ENCODE measurements around the gene DUSP19. TPM values are rescaled to one million over a fixed set of nuclear protein-coding genes. Genes with fewer than 3 reads are reported as not detected.

DUSP19 gene
- total and polyA plus RNA-seq, 2 experiments from 2014 or later: 2.0 to 2.7 TPM

DNA sequence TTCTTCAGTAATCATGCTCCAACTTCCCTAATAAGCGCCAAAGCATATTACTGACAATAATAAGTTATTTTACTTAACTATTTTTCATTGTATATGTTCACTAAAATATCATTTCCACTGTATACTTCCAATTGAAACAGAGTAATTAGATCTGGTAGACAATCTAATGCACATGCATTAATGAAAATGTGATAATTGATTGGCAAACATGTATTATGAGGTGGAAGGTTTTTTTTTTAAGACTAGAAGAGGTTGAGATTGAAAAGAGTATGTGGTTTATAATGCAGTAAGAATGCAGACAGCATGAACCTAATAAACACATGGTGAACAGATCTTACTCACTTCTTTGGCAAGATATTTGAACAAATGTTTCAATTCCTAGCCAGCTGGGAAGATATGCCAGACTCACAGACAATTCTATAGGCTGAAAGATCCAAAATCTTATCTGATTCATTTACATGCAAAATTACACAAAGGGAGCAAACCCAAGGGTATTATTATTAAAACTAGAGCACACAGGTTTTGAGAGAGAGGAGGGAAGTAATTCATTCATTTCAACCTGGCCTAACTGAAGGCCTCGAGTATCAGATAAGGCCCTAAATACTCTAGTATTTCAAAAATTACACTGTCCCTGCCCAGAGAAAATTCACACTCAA lies 43.1 kb upstream of the DUSP19 start:
- no peaks in the 10 kb centered on the region for H3K27me3 ChIP-seq
- TF ChIP-seq, protein P1, sequence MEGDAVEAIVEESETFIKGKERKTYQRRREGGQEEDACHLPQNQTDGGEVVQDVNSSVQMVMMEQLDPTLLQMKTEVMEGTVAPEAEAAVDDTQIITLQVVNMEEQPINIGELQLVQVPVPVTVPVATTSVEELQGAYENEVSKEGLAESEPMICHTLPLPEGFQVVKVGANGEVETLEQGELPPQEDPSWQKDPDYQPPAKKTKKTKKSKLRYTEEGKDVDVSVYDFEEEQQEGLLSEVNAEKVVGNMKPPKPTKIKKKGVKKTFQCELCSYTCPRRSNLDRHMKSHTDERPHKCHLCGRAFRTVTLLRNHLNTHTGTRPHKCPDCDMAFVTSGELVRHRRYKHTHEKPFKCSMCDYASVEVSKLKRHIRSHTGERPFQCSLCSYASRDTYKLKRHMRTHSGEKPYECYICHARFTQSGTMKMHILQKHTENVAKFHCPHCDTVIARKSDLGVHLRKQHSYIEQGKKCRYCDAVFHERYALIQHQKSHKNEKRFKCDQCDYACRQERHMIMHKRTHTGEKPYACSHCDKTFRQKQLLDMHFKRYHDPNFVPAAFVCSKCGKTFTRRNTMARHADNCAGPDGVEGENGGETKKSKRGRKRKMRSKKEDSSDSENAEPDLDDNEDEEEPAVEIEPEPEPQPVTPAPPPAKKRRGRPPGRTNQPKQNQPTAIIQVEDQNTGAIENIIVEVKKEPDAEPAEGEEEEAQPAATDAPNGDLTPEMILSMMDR (IDR thresholded peaks at IDR 0.05; ENCODE audit: low read depth, low read length): no peak
- DNase-seq (ENCODE audit: low read depth in 1 of 2, low spot score in 1 of 2): peak in 1 of 2 donors; percentile 71
- no peaks in the 10 kb centered on the region for H3K36me3 ChIP-seq
- peak overlapping the region; percentile 99 for H3K27ac ChIP-seq
- no peaks in the 10 kb centered on the region for H3K9me3 ChIP-seq (ENCODE audit: low read depth)
- H3K4me1 ChIP-seq (ENCODE audit: low read depth): peaks cover 35% of the 10 kb centered on the region
- H3K4me3 ChIP-seq: peak overlapping the region; percentile 98

DNA sequence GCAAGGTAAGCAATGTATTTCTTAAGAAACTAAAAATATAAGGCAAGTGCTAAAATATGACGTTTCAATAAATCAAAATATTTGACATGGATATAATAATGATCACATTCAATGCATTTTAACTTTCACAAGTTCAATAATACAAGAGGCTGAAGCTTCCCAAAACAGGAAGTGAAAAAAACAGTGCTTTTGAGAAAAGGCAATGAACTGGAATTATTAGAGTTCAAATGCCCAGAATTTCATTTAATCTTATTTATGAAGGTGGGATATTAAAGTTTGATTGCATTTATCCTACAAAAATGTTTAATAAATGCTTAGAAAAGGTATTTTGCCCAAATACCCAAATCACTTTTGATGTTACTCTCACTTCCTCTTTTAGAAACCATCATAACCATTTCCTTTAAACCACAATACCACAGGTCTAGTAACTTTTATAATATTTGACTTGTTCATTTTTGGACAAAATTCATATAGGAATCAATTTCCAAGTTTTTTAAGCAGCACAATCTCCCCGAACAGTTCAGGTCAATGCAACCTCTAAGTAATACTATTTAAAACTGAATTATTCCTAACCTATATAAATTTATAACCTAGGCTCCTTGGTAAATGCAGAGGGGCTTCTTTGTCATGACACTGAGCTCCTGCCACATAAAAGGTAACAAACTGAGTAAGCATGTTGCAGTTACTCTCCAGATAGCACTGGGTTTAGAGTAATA lies 42.4 kb upstream of the DUSP19 start:
- TF ChIP-seq, protein P1 (IDR thresholded peaks at IDR 0.05; ENCODE audit: low read depth, low read length): no peak
- Histone ChIP-seq H3K4me1 (ENCODE audit: low read depth) (peaks cover 35% of the 10 kb centered on the region), H3K36me3 (no peaks in the 10 kb centered on the region), H3K27ac (peak overlapping the region; percentile 99), H3K27me3 (no peaks in the 10 kb centered on the region), H3K9me3 (ENCODE audit: low read depth) (no peaks in the 10 kb centered on the region), H3K4me3 (peak overlapping the region; percentile 98)
- no peak for DNase-seq (ENCODE audit: low read depth in 1 of 2, low spot score in 1 of 2)

DNA sequence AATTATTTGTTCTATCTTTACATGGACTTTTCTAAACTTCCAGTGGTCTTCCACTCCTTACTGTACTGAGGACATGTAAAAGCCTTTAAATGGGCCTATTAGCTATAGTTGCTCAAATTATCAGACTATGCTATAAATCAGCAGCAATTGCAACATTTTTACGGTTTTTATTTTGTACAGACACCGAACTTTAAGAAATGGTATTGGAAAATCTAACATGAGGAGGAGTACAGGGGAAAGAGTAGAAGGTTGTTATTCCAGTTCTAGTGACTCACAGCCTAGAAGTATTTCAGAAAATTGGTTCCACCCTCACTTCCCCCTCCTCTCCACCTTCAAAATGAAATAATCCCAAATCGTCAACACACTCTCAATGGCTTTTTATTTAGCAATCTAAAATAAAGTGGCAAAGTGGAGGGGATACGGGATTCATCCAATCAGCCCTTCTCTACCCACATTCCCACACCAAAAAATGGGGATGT lies 41.4 kb upstream of the DUSP19 start:
- Histone ChIP-seq H3K4me1 (ENCODE audit: low read depth) (peaks cover 25% of the 10 kb centered on the region), H3K27ac (peak overlapping the region; percentile 99), H3K27me3 (no peaks in the 10 kb centered on the region), H3K36me3 (no peaks in the 10 kb centered on the region), H3K9me3 (ENCODE audit: low read depth) (no peaks in the 10 kb centered on the region), H3K4me3 (peak overlapping the region; percentile 98)
- peak in 1 of 2 donors; percentile 34 for DNase-seq (ENCODE audit: low read depth in 1 of 2, low spot score in 1 of 2)
- TF ChIP-seq, protein P1 (IDR thresholded peaks at IDR 0.05; ENCODE audit: low read depth, low read length): no peak

DNA sequence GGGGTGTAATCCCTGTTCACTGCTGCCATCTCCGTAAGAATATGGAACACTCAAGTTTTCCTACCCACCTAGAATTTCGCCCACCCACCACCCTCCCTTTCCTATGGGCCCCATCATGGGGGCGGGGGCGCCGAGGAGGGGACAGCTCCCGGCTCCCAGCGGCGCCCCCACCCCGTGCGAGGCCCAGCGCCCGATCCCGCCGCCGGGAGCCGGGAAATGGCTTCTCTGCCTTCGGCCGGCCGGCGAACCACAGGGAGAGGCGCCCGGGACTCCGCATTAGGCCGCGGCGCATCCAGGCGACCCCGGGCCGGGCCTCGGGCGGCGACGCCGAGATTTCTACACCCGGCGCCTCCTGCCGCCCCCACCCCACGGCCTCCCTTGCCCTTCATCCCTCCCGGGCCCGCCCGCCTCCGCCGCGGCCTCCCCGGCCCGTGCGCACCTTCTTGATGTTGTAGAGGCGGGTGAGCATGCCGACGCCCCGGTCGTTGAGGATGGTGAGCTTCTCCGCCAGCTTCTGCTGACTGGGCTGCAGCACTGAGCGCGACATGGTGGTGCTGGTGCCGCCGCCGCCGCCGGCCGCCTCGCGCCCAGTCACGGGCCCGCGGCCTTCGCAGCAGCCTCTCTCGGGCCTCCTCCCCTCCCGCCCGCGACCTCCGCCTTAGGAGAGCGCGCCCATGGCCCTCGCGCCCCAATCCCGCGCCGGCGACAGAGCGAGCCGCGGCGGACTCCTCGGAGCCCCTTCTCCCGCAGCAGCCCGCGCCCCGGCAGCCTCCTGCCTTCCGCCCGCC lies 40.8 kb upstream of the DUSP19 start:
- Histone ChIP-seq H3K4me1 (ENCODE audit: low read depth) (peaks cover 25% of the 10 kb centered on the region), H3K27me3 (no peaks in the 10 kb centered on the region), H3K9me3 (ENCODE audit: low read depth) (no peaks in the 10 kb centered on the region), H3K27ac (peak overlapping the region; percentile 99), H3K4me3 (peak overlapping the region; percentile 98), H3K36me3 (no peaks in the 10 kb centered on the region)
- DNase-seq (ENCODE audit: low read depth in 1 of 2, low spot score in 1 of 2): peak in 1 of 2 donors; percentile 75
- TF ChIP-seq, protein P1 (IDR thresholded peaks at IDR 0.05; ENCODE audit: low read depth, low read length): no peak
